Cardiac muscle cell (in vitro differentiated cells and primary cell): ENCODE results near the gene FRRS1. TPM values are rescaled to one million over a fixed set of nuclear protein-coding genes. Genes with fewer than 3 reads are reported as not detected.

Experiments used
- DNase-seq, 2 donors: peaks; one replicate each; pipeline versions ENCODE4 v3.0.0 to v3.0.0-alpha.2; 2010 to 2017; ENCODE audit warnings: low read depth in 1 of 2, low spot score in 1 of 2
- H3K27ac ChIP-seq: fragments of 200-600 bp; sonication (generic); 2 replicates; pipeline ENCODE4 v1.5.1; 2016
- H3K27me3 ChIP-seq: fragments of 200-600 bp; sonication (generic); 2 replicates; pipeline ENCODE4 v1.6.0; 2016; ENCODE audit warnings: control low read depth
- H3K36me3 ChIP-seq: fragments of 200-600 bp; sonication (generic); 2 replicates; pipeline ENCODE4 v1.5.1; 2016; ENCODE audit warnings: control low read depth
- H3K4me1 ChIP-seq: fragments of 200-600 bp; sonication (generic); 2 replicates; pipeline ENCODE4 v1.8.1; 2017; ENCODE audit warnings: low read depth, mild to moderate bottlenecking, mixed run types
- H3K4me3 ChIP-seq: fragments of 200-600 bp; sonication (generic); 2 replicates; pipeline ENCODE4 v1.5.1; 2016; ENCODE audit warnings: mild to moderate bottlenecking
- H3K9me3 ChIP-seq: fragments of 200-600 bp; sonication (generic); 2 replicates; pipeline ENCODE4 v1.5.1; 2017; ENCODE audit warnings: low read depth, mild to moderate bottlenecking, control low read depth
- CTCF ChIP-seq: IDR thresholded peaks from 2 replicates; pipeline ENCODE4 v1.5.1; 2012; ENCODE audit warnings: low read depth, mild to moderate bottlenecking, low read length
- polyA plus RNA-seq: library from polyadenylated mRNA; unstranded; fragments of >200 nt; fragmentation: Nextera tagmentation; extraction: Ambion mirVana; gene quantifications from 2 replicates; pipeline ENCODE4 v1.2.1, GENCODE V29; 2016
- total RNA-seq: library from RNA; depleted of rRNA; stranded (reverse); fragments of >200 nt; gene quantifications from 2 replicates; pipeline ENCODE4 v1.2.3, GENCODE V29; 2016

The FRRS1 gene
- total and polyA plus RNA-seq, 2 experiments from 2014 or later, result 3.7 to 5.5 TPM

DNA sequence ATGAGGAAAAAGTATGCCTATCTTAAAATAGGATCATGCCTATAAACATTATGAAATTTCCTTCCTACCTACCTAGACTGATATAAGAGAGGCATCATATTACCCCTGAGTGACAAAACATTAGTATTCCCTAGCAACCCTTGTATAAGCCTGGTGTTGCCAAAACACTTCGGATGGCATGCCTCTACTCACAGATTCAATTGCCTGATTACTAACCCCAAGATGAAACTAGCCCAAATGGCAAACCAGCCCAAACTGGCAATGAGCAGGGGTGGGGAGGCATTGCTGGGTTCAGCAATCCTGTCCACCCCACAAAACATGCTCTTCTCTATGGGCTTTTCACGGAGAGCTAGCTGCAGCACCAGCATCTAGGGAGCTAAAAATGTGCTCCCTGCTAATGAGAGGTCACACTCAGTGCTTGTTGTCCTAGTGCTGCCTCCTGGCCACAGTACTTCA is 106.7 kb downstream of the FRRS1 start:
- no peaks in the 10 kb centered on the region for H3K4me1 ChIP-seq
- H3K9me3 ChIP-seq, result no peaks in the 10 kb centered on the region
- H3K36me3 ChIP-seq, result no peaks in the 10 kb centered on the region
- no peak overlapping the region for H3K27ac ChIP-seq
- peak in 1 of 2 donors; percentile 27 for DNase-seq
- no peak for TF ChIP-seq CTCF
- no peaks in the 10 kb centered on the region for H3K27me3 ChIP-seq
- H3K4me3 ChIP-seq, result no peak overlapping the region

Other genes starting within 250 kb of the FRRS1 start
- 0.63 and 0.70 TPM in 2 replicates for gene PALMD, start 120.5 kb downstream of the FRRS1 start, total RNA-seq
- 0.40 and 0.94 TPM in 2 replicates for gene PALMD, start 120.5 kb downstream of the FRRS1 start, polyA plus RNA-seq
- 37.1 and 39.5 TPM in 2 replicates for gene AGL, start 83.7 kb upstream of the FRRS1 start, total RNA-seq
- 26.6 and 29.0 TPM in 2 replicates for gene AGL, start 83.7 kb upstream of the FRRS1 start, polyA plus RNA-seq
- gene SLC35A3, start 203.4 kb upstream of the FRRS1 start, total RNA-seq, result 7.7 and 12.1 TPM in 2 replicates
- gene SLC35A3, start 203.4 kb upstream of the FRRS1 start, polyA plus RNA-seq, result 7.8 and 11.0 TPM in 2 replicates